ENCODE data around the gene L3MBTL1.

DNA sequence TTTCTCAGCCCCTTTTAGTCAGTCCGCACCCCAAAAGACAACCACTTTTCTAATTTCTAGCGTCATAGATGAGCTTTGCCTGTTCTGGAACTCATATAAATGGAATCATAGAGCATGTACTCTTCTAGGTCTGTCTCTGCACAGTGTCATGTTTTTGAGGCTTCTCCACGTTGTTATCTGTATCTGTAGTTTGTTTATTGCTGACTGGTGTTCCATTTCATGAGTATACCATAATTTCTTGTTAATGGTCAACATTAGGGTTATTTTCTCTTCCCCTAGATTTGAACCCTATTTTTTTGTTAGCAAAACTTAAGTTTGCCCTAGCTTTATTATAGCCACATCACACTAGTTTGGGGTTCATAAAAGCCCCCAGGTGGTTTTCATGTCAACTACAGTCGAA is 35.2 kb downstream of the L3MBTL1 start:
- TF ChIP-seq, protein P1, sequence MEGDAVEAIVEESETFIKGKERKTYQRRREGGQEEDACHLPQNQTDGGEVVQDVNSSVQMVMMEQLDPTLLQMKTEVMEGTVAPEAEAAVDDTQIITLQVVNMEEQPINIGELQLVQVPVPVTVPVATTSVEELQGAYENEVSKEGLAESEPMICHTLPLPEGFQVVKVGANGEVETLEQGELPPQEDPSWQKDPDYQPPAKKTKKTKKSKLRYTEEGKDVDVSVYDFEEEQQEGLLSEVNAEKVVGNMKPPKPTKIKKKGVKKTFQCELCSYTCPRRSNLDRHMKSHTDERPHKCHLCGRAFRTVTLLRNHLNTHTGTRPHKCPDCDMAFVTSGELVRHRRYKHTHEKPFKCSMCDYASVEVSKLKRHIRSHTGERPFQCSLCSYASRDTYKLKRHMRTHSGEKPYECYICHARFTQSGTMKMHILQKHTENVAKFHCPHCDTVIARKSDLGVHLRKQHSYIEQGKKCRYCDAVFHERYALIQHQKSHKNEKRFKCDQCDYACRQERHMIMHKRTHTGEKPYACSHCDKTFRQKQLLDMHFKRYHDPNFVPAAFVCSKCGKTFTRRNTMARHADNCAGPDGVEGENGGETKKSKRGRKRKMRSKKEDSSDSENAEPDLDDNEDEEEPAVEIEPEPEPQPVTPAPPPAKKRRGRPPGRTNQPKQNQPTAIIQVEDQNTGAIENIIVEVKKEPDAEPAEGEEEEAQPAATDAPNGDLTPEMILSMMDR (optimal IDR thresholded peaks at IDR 0.05 in 1 of 3, IDR thresholded peaks at IDR 0.05 in 1 of 3, conservative IDR thresholded peaks at IDR 0.05 in 1 of 3; ENCODE audit: extremely low read depth in 1 of 3, insufficient read depth in 2 of 3, low read length in 3 of 3): no peak
- no peak for TF ChIP-seq EZH2 (IDR thresholded peaks at IDR 0.05; ENCODE audit: low read length)

Data from keratinocyte (primary cell).